ENCODE measurements around the gene FAM3D.

FAM3D gene

GRCh38 chr3:58667229-58667628, 655 bp upstream of the FAM3D start:
- TF ChIP-seq ZNF677 (tag by site-specific recombination; IDR thresholded peaks at IDR 0.05) (no peak), ZNF658 (tag by site-specific recombination; IDR thresholded peaks at IDR 0.05) (no peak)
- Histone ChIP-seq H3K4me1 (ENCODE audit: control insufficient read depth, insufficient read depth, low read length) (no peaks in the 10 kb centered on the region), H3K27ac (ENCODE audit: extremely low read depth, low read depth, low read length) (no peak overlapping the region), H3K4me3 (ENCODE audit: low read depth, low read length) (no peak overlapping the region), H3K36me3 (ENCODE audit: control insufficient read depth in 2 of 2, insufficient read depth in 1 of 2, low read length in 2 of 2) (no peaks in the 10 kb centered on the region), H3K9me3 (ENCODE audit: control insufficient read depth, insufficient read depth, low read depth, low read length) (no peaks in the 10 kb centered on the region)
- ChIA-PET POLR2A (no interaction called here), CTCF (no interaction called here)

GRCh38 chr3:58665405-58665804, 1.2 kb downstream of the FAM3D start:
- Histone ChIP-seq H3K4me1 (ENCODE audit: control insufficient read depth, insufficient read depth, low read length) (no peaks in the 10 kb centered on the region), H3K4me3 (ENCODE audit: low read depth, low read length) (no peak overlapping the region), H3K36me3 (ENCODE audit: control insufficient read depth in 2 of 2, insufficient read depth in 1 of 2, low read length in 2 of 2) (no peaks in the 10 kb centered on the region), H3K27ac (ENCODE audit: extremely low read depth, low read depth, low read length) (no peak overlapping the region), H3K9me3 (ENCODE audit: control insufficient read depth, insufficient read depth, low read depth, low read length) (no peaks in the 10 kb centered on the region)
- CTCF ChIA-PET = interaction anchor here (0.7 kb wide), 1 partner anchor 230 kb away, joined by 4 read pairs; no protein-coding TSS in a partner anchor
- POLR2A ChIA-PET = no interaction called here
- TF ChIP-seq AEBP2 (tag by site-specific recombination; IDR thresholded peaks at IDR 0.05; ENCODE audit: borderline replicate concordance) = no peak

- ChIA-PET POLR2A (no interaction called here), CTCF (interaction anchor here (0.6 kb wide), 1 partner anchor 1557 kb away, joined by 5 read pairs; no protein-coding TSS in a partner anchor)
- Histone ChIP-seq H3K4me3 (ENCODE audit: low read depth, low read length) (no peak overlapping the region), H3K9me3 (ENCODE audit: control insufficient read depth, insufficient read depth, low read depth, low read length) (no peaks in the 10 kb centered on the region), H3K36me3 (ENCODE audit: control insufficient read depth in 2 of 2, insufficient read depth in 1 of 2, low read length in 2 of 2) (no peaks in the 10 kb centered on the region), H3K4me1 (ENCODE audit: control insufficient read depth, insufficient read depth, low read length) (no peaks in the 10 kb centered on the region), H3K27ac (ENCODE audit: extremely low read depth, low read depth, low read length) (no peak overlapping the region)
- no peak for TF ChIP-seq ZNF354C (tag by site-specific recombination; IDR thresholded peaks at IDR 0.05; ENCODE audit: borderline replicate concordance, low read depth)
- no peak for TF ChIP-seq ZNF16 (tag by site-specific recombination; IDR thresholded peaks at IDR 0.05; ENCODE audit: low read depth)
- no peak for TF ChIP-seq ZNF76 (tag by site-specific recombination; IDR thresholded peaks at IDR 0.05; ENCODE audit: borderline replicate concordance, low read depth)
- TF ChIP-seq ZNF837 (tag by site-specific recombination; IDR thresholded peaks at IDR 0.05) = no peak
- TF ChIP-seq YY2 (tag by site-specific recombination; IDR thresholded peaks at IDR 0.05) = no peak
- no peak for TF ChIP-seq ZXDB (tag by site-specific recombination; IDR thresholded peaks at IDR 0.05)
- TF ChIP-seq ZBTB49 (tag by site-specific recombination; IDR thresholded peaks at IDR 0.05; ENCODE audit: low read depth) = no peak
- no peak for TF ChIP-seq ZNF660 (tag by site-specific recombination; IDR thresholded peaks at IDR 0.05)
- no peak for TF ChIP-seq ZNF280D (tag by site-specific recombination; IDR thresholded peaks at IDR 0.05)
- no peak for TF ChIP-seq ZBTB20 (tag by site-specific recombination; IDR thresholded peaks at IDR 0.05)
- no peak for TF ChIP-seq GLI2 (tag by site-specific recombination; IDR thresholded peaks at IDR 0.05; ENCODE audit: borderline replicate concordance, low read depth)
- TF ChIP-seq ZNF433 (tag by site-specific recombination; IDR thresholded peaks at IDR 0.05; ENCODE audit: low read depth) = no peak
- no peak for TF ChIP-seq ZNF423 (tag by site-specific recombination; IDR thresholded peaks at IDR 0.05)
- no peak for TF ChIP-seq ZSCAN23 (tag by site-specific recombination; IDR thresholded peaks at IDR 0.05)
- no peak for TF ChIP-seq ZNF768 (tag by site-specific recombination; IDR thresholded peaks at IDR 0.05)
- TF ChIP-seq ZNF350 (tag by site-specific recombination; IDR thresholded peaks at IDR 0.05) = no peak
- TF ChIP-seq SETDB1 (IDR thresholded peaks at IDR 0.05; ENCODE audit: insufficient read length, low read length) = no peak
These were observed 2.0 kb downstream of the FAM3D start for GRCh38 chr3:58664611-58665010.
